NCI-H2171 treated with DMSO at 0.1 percent for 48 hours (cell line): ENCODE results near the gene OSBPL8.

Experiments
- DNase-seq: peaks from one replicate; lab custom pipeline; 2025; lab: John Stamatoyannopoulos, UW

Gene OSBPL8, protein sequence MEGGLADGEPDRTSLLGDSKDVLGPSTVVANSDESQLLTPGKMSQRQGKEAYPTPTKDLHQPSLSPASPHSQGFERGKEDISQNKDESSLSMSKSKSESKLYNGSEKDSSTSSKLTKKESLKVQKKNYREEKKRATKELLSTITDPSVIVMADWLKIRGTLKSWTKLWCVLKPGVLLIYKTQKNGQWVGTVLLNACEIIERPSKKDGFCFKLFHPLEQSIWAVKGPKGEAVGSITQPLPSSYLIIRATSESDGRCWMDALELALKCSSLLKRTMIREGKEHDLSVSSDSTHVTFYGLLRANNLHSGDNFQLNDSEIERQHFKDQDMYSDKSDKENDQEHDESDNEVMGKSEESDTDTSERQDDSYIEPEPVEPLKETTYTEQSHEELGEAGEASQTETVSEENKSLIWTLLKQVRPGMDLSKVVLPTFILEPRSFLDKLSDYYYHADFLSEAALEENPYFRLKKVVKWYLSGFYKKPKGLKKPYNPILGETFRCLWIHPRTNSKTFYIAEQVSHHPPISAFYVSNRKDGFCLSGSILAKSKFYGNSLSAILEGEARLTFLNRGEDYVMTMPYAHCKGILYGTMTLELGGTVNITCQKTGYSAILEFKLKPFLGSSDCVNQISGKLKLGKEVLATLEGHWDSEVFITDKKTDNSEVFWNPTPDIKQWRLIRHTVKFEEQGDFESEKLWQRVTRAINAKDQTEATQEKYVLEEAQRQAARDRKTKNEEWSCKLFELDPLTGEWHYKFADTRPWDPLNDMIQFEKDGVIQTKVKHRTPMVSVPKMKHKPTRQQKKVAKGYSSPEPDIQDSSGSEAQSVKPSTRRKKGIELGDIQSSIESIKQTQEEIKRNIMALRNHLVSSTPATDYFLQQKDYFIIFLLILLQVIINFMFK

DNA sequence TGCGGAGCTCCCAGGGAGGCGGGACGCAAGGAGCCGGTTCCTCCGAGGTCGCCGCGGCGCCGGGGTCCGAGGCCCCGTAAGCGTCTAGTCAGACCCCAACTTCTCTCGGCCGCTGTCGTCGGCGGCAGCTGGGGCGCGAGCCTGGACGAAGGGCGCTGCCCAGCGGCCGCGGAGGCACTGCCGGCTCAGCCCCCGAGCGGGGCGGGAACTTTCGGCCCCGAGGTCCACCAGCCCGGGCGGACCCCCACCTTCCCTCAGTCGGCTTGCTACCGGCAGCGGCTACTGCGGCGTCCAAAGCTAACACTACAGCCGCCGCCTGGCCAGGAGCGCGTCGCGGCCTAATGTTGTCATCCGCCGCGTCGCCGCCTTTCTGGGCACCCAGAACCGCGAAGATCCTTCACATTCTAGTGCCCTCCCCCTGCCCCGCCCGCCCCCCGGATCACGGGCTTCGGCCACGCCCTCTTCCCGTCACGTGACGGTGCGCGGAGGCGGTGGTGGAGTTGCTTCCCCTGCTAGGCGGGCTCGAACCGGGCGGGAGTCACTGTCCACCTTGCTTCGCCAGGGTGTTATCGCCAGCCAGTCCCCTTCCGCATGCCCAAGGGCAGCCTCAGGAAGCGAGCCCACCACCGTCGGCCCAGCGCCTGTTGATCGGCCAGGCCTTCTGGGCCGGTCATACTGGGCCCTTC lies at the start of gene OSBPL8:
Gene OSBPL8 (minus strand): TSS at position 372 of the 686 bp plus-strand sequence. CDS start 72,220 bp downstream, outside the sequence.
- peak; percentile 87 for DNase-seq

GRCh38 chr12:76608070-76608469 lies 48.5 kb upstream of the OSBPL8 start:
- DNase-seq, result no peak

- no peak for DNase-seq
Observed at GRCh38 chr12:76595056-76595455, 35.5 kb upstream of the OSBPL8 start.

- DNase-seq, result no peak
Observed at GRCh38 chr12:76591476-76591875, 31.9 kb upstream of the OSBPL8 start.

DNA sequence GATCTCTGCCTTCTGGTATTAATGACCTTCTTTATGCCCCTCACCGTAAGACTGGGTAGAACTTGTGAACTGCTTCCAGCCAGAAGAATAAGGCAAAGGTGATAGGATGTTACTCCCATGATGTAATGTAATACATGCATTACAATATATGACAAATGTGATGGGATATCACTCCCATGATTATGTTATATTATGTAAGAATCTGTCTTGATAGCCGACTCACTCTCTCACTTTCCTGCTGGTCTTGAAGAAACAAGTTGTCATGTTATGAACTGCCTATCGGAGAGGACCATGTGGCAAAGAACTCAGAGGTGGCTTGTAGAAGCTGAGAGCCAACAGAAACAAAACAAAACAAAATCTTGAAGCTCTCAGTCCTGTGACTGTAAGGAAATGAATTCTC lies 30.6 kb upstream of the OSBPL8 start:
- no peak for DNase-seq

GRCh38 chr12:76588881-76589565 lies 29.5 kb upstream of the OSBPL8 start:
- DNase-seq, result no peak

DNA sequence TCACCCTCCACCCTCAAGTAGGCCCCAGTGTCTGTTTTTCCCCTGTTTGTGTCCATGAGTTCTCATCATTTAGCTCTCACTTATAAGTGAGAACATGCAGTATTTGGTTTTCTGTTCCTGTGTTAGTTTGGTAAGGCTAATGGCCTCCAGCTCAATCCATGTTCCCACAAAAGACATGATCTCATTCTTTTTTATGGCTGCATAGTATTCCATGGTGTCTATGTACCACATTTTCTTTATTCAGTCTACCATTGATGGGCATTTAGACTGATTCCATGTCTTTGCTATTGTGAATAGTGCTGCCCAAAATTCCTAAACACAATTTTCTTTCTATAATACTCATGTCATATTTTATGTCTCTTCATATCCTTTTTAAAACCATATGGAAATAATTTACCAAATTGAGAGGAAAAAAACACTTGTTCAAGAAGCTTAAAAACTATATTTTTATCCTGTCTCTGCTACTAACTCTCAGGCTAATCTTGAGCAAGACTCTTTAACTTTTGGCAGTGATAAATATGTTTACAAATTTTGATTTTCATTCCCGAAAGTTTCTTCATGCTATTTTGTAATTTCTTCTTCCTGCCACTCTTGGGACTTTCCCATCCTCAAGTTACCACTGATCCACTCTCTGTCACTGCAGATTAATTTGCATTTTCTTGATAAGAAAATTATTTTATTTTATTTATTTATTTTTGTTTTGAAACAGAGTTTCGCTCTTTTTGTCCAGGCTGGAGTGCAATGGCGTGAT lies 28.0 kb upstream of the OSBPL8 start:
- no peak for DNase-seq

- peak; percentile 53 for DNase-seq
Observed at GRCh38 chr12:76586764-76587395, 27.3 kb upstream of the OSBPL8 start.

DNA sequence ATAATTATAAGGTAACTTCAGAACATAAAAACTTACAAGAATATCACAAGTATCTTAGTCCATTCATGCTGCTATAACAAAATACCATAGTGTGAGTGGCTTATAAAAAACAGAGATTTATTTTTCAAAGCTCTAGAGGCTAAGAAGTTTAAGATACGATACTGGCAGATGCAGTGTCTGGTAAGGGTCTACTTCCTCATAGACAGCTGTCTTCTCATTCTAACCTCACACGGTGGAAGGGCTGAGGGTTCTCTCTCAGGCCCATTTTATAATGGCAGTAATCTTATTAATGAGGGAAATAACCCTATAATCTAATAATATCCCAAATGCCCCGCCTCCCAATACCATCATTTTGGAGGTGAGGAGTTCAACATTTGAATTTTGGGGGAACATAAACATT lies 23.7 kb upstream of the OSBPL8 start:
- DNase-seq, result no peak

DNA sequence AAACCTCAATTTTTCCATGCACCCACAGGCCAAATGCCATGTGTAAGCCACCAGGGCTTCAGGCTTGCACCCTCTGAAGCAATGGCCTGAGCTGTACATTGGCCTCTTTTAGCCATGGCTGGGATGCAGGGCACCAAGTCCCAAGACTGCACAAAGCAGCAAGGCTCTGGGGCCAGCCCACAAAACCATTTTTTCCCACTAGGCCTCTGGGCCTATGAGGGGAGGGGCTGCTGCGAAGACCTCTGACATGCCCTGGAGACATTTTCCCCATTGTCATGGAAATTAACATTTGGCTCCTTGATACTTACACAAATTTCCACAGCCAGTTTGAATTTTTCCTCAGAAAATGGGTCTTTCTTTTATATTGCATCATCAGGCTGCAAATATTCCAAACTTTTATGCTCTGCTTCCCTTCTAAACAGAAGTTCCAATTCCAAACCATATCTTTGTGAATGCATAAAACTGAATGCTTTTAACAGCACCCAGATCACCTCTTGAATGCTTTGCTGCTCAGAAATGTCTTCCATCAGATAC lies 14.3 kb upstream of the OSBPL8 start:
- no peak for DNase-seq

DNA sequence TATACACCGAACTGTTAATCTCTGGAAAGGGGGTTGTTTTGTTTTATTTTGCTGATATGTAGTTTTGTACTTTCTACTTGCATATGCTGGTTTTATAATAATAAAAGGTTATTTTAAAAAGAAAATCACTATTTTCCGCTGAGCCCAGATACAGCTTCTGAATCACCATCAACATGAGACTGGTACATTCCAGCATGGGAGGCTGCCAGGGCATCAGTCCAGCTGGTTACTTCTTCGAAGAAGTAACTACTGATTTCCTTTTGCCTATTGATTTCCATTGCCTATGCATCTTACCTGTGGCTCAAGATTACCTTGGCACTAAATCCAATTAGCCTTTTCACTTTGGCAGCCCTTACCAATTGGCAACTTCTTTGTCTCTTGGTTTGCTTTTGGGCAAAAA lies 11.7 kb upstream of the OSBPL8 start:
- DNase-seq, result no peak

- DNase-seq, result no peak
Observed at GRCh38 chr12:76569685-76570604, 10.4 kb upstream of the OSBPL8 start.

DNA sequence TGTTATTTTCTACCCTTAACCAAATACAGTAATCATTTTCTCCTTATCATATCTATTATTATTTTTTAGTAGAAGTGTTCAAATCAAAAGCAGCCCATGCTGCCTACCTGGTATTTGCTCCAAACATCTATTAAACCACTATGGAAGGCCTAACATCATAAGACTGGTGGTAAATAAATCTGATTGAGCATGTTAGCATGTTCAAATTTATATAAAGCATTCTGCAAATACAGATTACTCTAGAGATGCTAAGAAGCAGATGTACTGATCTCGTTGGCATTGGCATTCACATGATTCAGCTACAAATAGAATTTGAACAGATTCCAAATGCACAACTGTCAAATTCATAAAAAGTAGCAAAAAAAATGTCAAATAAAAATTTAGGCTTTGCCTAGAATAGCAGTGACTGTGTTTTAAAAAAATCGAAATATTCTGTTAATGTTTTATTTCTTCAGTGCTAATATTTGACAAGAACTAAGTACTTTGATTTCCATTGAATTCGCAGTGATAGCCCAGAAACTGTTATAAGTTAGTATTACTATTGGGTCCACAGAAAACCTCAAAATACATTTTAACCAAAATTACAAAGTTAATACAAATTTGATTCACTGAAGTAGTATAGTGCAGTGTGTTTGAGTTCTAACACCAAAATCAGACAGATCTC lies 9.4 kb upstream of the OSBPL8 start:
- no peak for DNase-seq

GRCh38 chr12:76568130-76568529 lies 8.6 kb upstream of the OSBPL8 start:
- DNase-seq, result no peak

DNA sequence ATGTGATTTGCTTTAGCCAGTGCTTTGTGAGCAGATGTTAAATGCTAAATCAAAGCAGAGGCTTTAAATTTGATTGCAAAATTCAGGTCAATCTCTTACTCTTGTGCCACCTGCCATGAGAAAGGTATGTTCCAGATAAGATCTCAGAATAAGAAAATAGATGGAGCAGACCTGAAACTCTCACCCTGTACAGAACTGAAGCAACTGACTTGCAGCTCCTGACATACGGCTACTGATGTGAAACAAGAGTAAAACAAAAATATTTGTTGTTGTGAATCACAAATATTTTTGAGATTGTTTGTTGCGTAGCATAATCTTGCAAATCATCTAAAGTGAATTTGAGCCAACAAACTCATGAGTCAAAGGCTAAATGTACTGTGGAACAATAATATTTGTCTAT lies 3.5 kb upstream of the OSBPL8 start:
- DNase-seq, result no peak

DNA sequence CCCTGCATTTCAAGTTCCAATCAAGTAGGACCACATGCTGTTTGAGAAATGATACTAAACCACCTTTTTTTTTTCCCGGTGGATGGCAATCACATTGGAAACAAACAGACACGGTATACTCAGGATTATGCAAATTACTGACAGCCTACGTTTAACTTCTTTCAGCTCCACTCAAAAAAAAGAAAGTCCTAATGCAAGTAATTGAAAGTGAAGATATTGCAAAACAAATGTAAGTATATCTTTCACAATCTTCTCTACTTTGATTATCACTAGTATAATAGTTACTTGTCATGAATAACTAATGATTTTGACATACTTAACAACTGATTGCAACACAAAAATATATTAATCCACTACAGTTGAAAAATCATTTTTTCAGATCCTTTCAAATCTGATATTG lies 2.6 kb upstream of the OSBPL8 start:
- no peak for DNase-seq

- no peak for DNase-seq
Observed at GRCh38 chr12:76560086-76560491, 518 bp upstream of the OSBPL8 start.

DNA sequence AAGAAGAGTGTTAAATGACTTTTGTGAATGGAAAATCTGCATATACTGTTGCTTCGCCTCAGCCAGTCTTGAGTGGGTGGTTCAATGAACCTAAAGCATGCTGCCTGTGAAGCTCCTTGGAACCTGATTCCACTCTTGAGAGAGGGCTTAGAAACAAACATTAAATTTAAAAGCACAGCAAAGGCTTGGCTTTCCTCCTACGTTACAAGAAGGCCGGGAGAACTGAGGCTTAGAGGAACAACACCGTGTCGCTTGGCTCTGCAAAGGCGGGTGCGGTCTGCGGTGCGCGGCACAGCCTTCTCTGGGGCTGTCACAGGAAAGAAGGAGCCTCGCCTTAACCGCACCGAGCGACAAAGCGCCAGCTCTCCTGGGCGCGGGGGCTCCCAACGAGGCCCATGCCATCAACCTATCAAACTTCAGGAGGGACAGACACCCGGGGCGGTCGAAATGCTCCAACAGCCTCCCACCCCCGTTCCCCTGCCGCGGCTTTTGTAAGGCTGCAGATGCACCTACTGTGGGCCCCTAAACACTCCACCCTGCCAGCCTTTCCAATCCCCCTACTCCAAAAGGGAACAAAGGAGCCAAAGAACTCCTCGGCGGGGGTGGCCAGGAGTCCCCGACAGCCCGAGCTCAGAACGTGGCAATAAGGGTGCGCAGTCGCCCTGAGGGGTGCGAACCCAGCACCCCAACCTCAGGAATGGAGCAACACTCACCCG lies 729 bp downstream of the OSBPL8 start:
- DNase-seq, result peak; percentile 62
